Measurements from ENCODE around the gene TTC28.
"Not testable (repeated sequence)": the region's sequence is repeated elsewhere in the genome, so short reads cannot be mapped to it uniquely, and the experiment has no call there.

TTC28 gene

DNA sequence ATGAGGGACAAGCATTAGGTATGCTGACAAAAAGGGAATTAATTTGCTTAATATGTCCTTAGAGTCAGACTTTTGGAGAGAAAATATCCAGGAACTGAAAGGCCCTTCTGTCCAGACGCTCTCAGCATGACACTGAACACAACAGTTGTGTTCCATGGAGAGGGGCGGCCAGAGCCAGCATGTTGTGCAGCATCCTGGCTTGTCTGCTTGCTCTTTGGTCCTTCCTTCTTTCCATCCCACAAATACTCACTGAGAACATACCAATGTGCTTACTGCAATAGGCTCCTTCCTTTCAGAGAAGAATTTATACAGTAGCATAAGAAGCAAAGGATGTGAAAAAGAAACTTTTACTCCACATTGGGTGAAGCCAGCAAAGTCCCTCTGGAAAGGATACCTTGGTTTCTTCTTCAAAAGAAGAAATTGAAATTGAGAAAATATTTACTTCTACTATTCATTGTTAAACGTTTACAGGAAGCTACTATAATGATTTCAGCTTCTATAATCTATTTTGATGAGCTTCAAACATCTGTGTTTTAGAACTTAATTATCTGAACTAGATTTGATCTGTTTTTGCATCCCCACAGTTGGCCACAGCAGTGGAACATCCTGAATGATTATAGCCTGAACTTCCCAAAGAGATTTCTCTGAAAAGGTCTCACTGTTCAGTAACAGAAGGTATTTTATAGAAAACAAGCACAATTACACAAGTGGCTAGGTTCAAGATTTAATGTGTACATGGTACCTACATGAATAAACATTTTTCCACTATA, 456.5 kb downstream of the TTC28 start:
- no peak for ATAC-seq

- no peak for ATAC-seq
These were observed 457.1 kb downstream of the TTC28 start for GRCh38 chr22:28222571-28222970.

DNA sequence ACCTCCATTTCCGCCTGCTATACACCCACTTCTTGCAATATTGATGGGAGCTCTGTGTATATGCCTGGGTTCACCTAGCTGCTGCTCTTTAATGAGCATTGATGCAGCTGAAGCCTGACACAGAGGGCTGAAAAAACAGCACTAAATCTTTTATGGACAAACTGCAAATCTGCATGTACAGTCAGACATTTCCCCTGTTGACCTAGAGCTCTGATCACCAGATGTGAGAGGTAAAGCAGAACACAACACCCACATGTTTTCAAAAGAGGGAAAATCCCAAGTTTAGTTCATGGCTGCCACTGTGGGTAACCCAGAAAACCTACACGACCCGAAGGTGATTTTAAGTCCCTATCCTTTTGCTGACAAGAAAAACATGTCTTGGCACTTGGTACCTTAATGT, 457.6 kb downstream of the TTC28 start:
- ATAC-seq, result no peak

DNA sequence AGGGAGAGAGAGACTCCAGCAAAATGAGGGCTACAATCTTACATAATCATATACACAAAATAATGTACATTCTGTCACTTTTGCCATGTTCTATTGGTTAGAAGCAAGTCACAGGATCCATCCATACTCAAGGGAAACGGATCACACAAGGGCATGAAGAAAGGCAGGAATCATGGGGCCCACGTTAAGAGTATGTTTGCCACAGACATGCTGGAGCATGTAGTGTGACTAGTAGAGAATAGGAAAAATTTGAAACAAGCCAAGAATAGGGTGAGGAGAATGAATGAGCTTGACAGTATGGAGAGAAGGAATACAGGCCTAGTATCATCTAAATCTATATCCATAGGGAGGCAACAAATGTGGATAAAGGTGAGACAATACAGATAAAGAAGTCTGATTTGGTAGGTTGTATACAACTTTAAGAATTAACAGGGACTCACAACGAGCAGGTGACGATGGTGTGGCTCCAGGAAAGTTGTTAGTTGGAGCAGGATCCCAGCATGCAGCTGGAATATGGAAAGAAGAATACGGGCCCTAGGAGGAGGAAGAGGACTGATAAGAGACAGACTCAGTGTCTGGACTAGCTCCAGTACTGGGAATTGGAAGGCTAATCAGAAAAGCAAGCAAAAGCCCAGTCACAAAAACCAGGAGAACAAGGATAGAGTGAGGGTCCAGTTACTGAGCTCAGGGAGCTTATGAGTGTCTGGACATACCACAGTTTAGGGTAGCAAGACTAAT, 458.8 kb downstream of the TTC28 start:
- ATAC-seq, result no peak

GRCh38 chr22:28217277-28217676, 462.4 kb downstream of the TTC28 start:
- ATAC-seq, result no peak

- ATAC-seq, result not testable (repeated sequence)
These were observed 464.9 kb downstream of the TTC28 start for GRCh38 chr22:28214750-28215149.

GRCh38 chr22:28209457-28209856, 470.2 kb downstream of the TTC28 start:
- not testable (repeated sequence) for ATAC-seq

DNA sequence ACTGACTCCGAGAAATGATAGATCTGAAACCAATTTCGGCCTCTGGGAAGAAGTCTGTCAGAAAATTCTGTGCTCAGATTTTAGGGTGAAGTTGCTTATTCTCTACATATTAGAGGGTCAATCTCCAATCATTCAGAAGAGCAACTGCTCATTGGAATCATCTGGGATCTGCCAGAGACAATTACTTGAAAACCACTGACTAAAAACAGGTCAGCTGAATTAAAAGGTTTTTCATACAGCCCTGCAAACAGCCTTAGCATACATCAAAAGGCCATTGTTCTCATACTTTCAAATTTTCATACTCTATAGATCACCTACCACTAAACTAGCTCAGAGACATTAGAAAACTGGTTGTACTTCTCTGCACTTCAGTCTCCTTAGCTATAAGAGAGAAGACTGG, 470.9 kb downstream of the TTC28 start:
- no peak for ATAC-seq

- no peak for ATAC-seq
These were observed 471.6 kb downstream of the TTC28 start for GRCh38 chr22:28208036-28208435.

- no peak for ATAC-seq
These were observed 472.2 kb downstream of the TTC28 start for GRCh38 chr22:28207281-28208030.

GRCh38 chr22:28205926-28206325, 473.7 kb downstream of the TTC28 start:
- no peak for ATAC-seq

DNA sequence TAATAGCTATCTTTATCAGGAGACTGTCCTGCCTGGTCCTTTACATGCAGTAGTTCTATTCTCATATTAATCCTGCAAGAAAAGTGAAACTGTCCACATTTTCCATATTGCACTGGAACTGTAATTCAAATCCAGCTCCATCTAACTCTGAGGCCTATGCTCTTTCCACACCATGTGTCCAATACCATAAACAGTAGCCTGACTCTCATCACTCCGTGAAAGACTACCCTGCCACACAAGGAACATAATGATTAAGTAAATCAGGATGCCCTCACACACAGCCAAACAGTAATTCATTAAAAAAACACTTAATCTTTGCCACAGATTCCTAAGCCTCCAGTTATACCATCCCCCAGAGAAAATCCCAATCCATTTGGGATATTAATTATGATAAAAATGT, 475.3 kb downstream of the TTC28 start:
- ATAC-seq, result no peak

- ATAC-seq, result no peak
These were observed 476.4 kb downstream of the TTC28 start for GRCh38 chr22:28203286-28203685.

- no peak for ATAC-seq
These were observed 480.9 kb downstream of the TTC28 start for GRCh38 chr22:28198692-28199091.

GRCh38 chr22:28191571-28191970, 488.1 kb downstream of the TTC28 start:
- not testable (repeated sequence) for ATAC-seq

DNA sequence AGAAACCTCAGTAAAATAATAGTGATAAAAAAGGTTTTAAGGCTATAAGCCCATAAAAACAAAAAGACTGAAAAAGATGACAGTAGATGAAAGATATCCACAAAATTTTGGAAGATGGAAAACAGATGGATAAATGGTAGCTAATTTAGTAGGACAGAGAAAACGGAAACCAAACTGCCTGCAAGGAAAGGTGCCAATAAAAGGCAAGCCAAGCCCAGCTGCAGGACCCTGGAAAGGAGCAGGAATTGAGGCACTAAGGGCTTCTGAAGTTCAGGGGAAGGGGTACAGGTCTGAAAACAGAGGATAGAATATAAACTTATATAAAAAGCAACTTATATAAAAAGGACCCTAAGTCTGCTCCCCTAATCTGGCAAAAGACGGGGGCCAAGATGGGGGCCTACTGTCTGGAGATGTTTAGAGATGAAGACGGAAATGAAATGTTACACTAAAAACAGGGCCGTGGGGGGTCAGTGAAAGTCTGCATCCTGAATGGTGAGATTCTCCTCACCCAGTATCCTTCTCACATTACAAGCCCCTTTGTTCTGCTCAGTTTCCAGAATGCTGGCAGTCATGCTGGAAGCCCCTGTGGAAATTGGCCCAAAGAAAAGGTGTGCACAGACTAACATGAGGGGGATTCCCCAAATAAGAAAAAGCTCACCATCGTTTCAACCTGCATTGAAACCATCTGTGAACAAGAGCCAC, 491.3 kb downstream of the TTC28 start:
- no peak for ATAC-seq

GRCh38 chr22:28187612-28188011, 492.0 kb downstream of the TTC28 start:
- no peak for ATAC-seq

- no peak for ATAC-seq
These were observed 493.0 kb downstream of the TTC28 start for GRCh38 chr22:28186641-28187040.

DNA sequence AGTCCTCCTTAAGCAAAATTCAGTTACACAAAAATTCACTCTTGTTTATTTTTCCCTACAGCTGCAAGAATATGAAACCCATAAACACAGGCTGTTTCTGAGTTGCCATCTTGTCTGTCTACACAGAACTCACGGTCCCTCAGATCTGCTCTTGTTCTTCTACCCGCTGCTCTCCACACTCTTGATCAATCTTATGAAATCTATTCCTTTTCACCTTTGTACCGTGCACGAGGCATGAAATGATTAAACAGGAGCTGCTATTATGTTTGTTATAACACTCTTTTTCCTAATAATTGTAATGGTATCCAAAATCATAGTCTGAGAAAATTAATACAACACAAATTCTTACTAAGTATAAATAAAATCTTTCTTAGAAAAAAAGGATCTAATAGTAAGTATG, 494.5 kb downstream of the TTC28 start:
- ATAC-seq, result no peak

GRCh38 chr22:28183078-28183860, 496.4 kb downstream of the TTC28 start:
- ATAC-seq, result no peak

DNA sequence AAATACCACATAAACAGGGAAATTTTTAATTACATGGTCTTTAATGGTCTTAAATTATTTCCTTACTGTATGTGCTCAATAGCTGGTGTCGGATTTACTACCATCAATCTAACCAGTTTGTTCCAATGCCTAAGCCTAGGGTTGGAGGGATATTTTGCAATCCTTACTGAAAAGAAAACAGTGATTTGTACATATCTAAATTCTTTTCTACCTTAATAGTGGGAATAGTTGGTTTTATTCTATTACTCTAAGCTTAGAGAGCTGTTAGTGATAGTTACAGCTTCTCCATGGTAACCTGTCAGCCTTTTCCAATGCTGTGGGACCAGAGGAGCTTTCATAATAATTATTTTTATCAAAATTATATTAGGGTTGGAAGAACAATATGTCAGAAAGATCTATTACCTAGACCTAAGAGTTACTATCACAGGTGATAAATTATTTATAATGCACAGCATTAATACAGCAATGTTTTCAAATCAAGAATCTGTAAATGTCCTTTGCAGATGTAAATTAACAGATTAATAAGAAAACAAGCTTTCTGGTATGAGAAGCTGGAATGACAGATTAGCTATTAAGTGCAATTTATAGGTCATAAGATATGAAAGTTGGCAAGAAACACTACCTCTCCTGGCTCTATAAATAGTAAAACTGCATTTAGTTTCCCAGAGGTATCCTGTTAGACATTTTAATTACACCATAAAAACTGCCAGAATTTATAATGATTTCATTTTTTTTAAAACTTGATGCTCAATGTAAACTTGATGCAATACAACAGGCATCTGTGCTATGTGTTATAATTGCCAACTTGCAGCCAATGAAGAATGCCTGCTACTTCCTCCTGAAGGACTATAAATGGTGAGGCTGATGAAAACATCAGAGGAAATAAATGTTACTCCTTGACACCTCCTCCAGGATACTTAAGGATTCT, 498.6 kb downstream of the TTC28 start:
- ATAC-seq, result no peak

Data from activated CD4-positive, CD25-positive, alpha-beta regulatory T cell treated with anti-CD3 and anti-CD28 coated beads, Interleukin-2, amount 50 U/mL, for 24 hours (primary cell).